IMR-90 (cell line): ENCODE data around the gene RPS24. TPM values are rescaled to one million over a fixed set of nuclear protein-coding genes. Genes with fewer than 3 reads are reported as not detected.

Source experiments
- ATAC-seq: fragments of 200-7000 bp; cut with Tn5 transposase; 2 replicates; pipeline ENCODE4 v1.9.1; 2020; ENCODE audit warnings: low read depth, mild to moderate bottlenecking, moderate library complexity
- Bru-seq: library from RNA; stranded (reverse); fragments of 400-500 nt; gene quantifications from one replicate; lab custom pipeline; 2021; lab: Mats Ljungman, UMichigan
- BruChase-seq, 2 experiments: library from RNA; stranded (reverse); fragments of 400-500 nt; gene quantifications; one replicate each; lab custom pipeline; 2021; lab: Mats Ljungman, UMichigan
- BruUV-seq: library from RNA; stranded (reverse); fragments of 400-500 nt; replicated peaks from 2 replicates; lab custom pipeline; 2021; lab: Mats Ljungman, UMichigan
- CTCF ChIA-PET: fragments of 300-600 bp; formaldehyde crosslinking; extraction: SDS; loops from one replicate; lab custom pipeline; 2021; ENCODE audit warnings: antibody characterized with exemption; lab: Yijun Ruan, JAX
- POLR2A ChIA-PET: fragments of 300-600 bp; sonication (Branson Sonifier 250); formaldehyde crosslinking; loops from one replicate; lab custom pipeline; 2022; ENCODE audit warnings: antibody characterized with exemption; ENCODE audit not compliant: unreplicated experiment; lab: Charles Lee
- DNase-seq: peaks from one replicate; pipeline ENCODE4 v3.0.0; 2013
- H2AFZ ChIP-seq: replicated peaks from 2 replicates; pipeline ENCODE3; 2013; ENCODE audit warnings: low read length, mild to moderate bottlenecking; ENCODE audit not compliant: poor library complexity
- H2AK5ac ChIP-seq: 2 replicates; pipeline ENCODE4 v1.6.1; 2013; ENCODE audit warnings: low read depth, low read length, inconsistent platforms
- H2AK9ac ChIP-seq: replicated peaks from 2 replicates; pipeline ENCODE3; 2013; ENCODE audit warnings: mild to moderate bottlenecking, low read depth, low read length, moderate library complexity; ENCODE audit not compliant: poor library complexity
- H2BK120ac ChIP-seq: 2 replicates; pipeline ENCODE4 v1.6.1; 2013; ENCODE audit warnings: low read depth, low read length, inconsistent platforms
- H2BK15ac ChIP-seq: 3 replicates; pipeline ENCODE4 v1.6.1; 2013; ENCODE audit warnings: low read depth, low read length, inconsistent platforms
- H2BK20ac ChIP-seq: 2 replicates; pipeline ENCODE4 v1.6.1; 2013; ENCODE audit warnings: low read depth, mild to moderate bottlenecking, inconsistent platforms, low read length, moderate library complexity
- H2BK5ac ChIP-seq: 2 replicates; pipeline ENCODE4 v1.6.1; 2013; ENCODE audit warnings: mild to moderate bottlenecking, low read depth, low read length, inconsistent platforms; ENCODE audit not compliant: poor library complexity, severe bottlenecking
- H3K14ac ChIP-seq: replicated peaks from 2 replicates; pipeline ENCODE4 v1.6.1; 2013; ENCODE audit warnings: low read depth, low read length, inconsistent platforms
- H3K18ac ChIP-seq: 2 replicates; pipeline ENCODE4 v1.6.1; 2013; ENCODE audit warnings: low read depth, low read length, control low read depth
- H3K23ac ChIP-seq: 2 replicates; pipeline ENCODE4 v1.6.1; 2013; ENCODE audit warnings: low read depth, low read length, inconsistent platforms
- H3K27ac ChIP-seq: 2 replicates; pipeline ENCODE4 v1.5.1; 2013; ENCODE audit warnings: mild to moderate bottlenecking, control low read depth, low read length; ENCODE audit not compliant: insufficient read depth
- H3K27me3 ChIP-seq: 2 replicates; pipeline ENCODE4 v1.6.1; 2013; ENCODE audit warnings: low read length; ENCODE audit not compliant: control insufficient read depth, insufficient read depth
- H3K36me3 ChIP-seq: 2 replicates; pipeline ENCODE4 v1.6.1; 2013; ENCODE audit warnings: low read length, mixed read lengths; ENCODE audit not compliant: control insufficient read depth, insufficient read depth
- H3K4ac ChIP-seq: 2 replicates; pipeline ENCODE4 v1.6.1; 2013; ENCODE audit warnings: low read depth, low read length, inconsistent platforms
- H3K4me1 ChIP-seq: 2 replicates; pipeline ENCODE4 v1.6.1; 2013; ENCODE audit warnings: low read length, mixed read lengths; ENCODE audit not compliant: control insufficient read depth, insufficient read depth
- H3K4me2 ChIP-seq: 2 replicates; pipeline ENCODE4 v1.6.1; 2013; ENCODE audit warnings: low read depth, mild to moderate bottlenecking, control low read depth, low read length, moderate library complexity
- H3K4me3 ChIP-seq: 2 replicates; pipeline ENCODE4 v1.5.1; 2013; ENCODE audit warnings: low read depth, mild to moderate bottlenecking, control low read depth, low read length, moderate library complexity; ENCODE audit not compliant: insufficient read depth
- H3K56ac ChIP-seq: 2 replicates; pipeline ENCODE4 v1.6.1; 2013; ENCODE audit warnings: low read length, inconsistent platforms; ENCODE audit not compliant: insufficient read depth; ENCODE audit errors: extremely low read depth
- H3K79me1 ChIP-seq, 2 experiments: 2 replicates each; pipeline ENCODE4 v1.6.1; 2013; ENCODE audit warnings: low read length in 2 of 2, inconsistent platforms in 1 of 2, low read depth in 1 of 2
- H3K9ac ChIP-seq: 2 replicates; pipeline ENCODE4 v1.6.1; 2013; ENCODE audit warnings: low read depth, low read length, control low read depth
- H3K9me1 ChIP-seq: 2 replicates; pipeline ENCODE4 v1.6.1; 2013; ENCODE audit warnings: low read length, inconsistent platforms; ENCODE audit not compliant: insufficient read depth
- H3K9me3 ChIP-seq: 2 replicates; pipeline ENCODE4 v1.6.1; 2013; ENCODE audit warnings: low read length; ENCODE audit not compliant: control insufficient read depth, insufficient read depth
- H4K20me1 ChIP-seq: 2 replicates; pipeline ENCODE4 v1.6.1; 2013; ENCODE audit warnings: low read length, inconsistent platforms; ENCODE audit not compliant: insufficient read depth
- H4K5ac ChIP-seq: 2 replicates; pipeline ENCODE4 v1.6.1; 2013; ENCODE audit warnings: mild to moderate bottlenecking, low read depth, low read length, control low read depth
- H4K8ac ChIP-seq, 2 experiments: 2 replicates each; pipeline ENCODE4 v1.6.1; 2013; ENCODE audit warnings: low read depth in 2 of 2, low read length in 2 of 2, control low read depth in 1 of 2, inconsistent platforms in 1 of 2
- H4K91ac ChIP-seq: 2 replicates; pipeline ENCODE4 v1.6.1; 2013; ENCODE audit warnings: low read depth, low read length, inconsistent platforms; ENCODE audit not compliant: insufficient read depth
- BHLHE40 ChIP-seq: fragments of 150-350 bp; IDR thresholded peaks from 2 replicates; pipeline ENCODE4 v1.6.1; 2016; ENCODE audit warnings: mild to moderate bottlenecking, low read depth, low read length
- CEBPB ChIP-seq: IDR thresholded peaks from 2 replicates; pipeline ENCODE4 v1.6.1; 2012; ENCODE audit warnings: low read depth, low read length, improper control_type of control experiment
- CHD1 ChIP-seq: IDR thresholded peaks from 2 replicates; pipeline ENCODE4 v1.6.1; 2012; ENCODE audit warnings: low read depth, low read length, improper control_type of control experiment
- FOS ChIP-seq: fragments of 150-350 bp; IDR thresholded peaks from 2 replicates; pipeline ENCODE4 v1.6.1; 2016; ENCODE audit warnings: low read depth, low read length
- MAFK ChIP-seq: IDR thresholded peaks from 2 replicates; pipeline ENCODE4 v1.6.1; 2012; ENCODE audit warnings: low read depth, low read length, improper control_type of control experiment
- MAZ ChIP-seq: IDR thresholded peaks from 2 replicates; pipeline ENCODE4 v1.6.1; 2012; ENCODE audit warnings: low read depth, mild to moderate bottlenecking, low read length, improper control_type of control experiment, moderate library complexity, borderline replicate concordance
- NFE2L2 ChIP-seq: fragments of 150-350 bp; IDR thresholded peaks from 2 replicates; pipeline ENCODE4 v1.6.1; 2016; ENCODE audit warnings: low read depth, mild to moderate bottlenecking, low read length
- POLR2A ChIP-seq: IDR thresholded peaks from 2 replicates; pipeline ENCODE4 v1.6.1; 2012; ENCODE audit warnings: mild to moderate bottlenecking, low read depth, low read length
- RAD21 ChIP-seq: IDR thresholded peaks from 2 replicates; pipeline ENCODE4 v1.6.1; 2012; ENCODE audit warnings: low read length, improper control_type of control experiment
- RCOR1 ChIP-seq: IDR thresholded peaks from 2 replicates; pipeline ENCODE4 v1.6.1; 2012; ENCODE audit warnings: mild to moderate bottlenecking, low read length, improper control_type of control experiment; ENCODE audit not compliant: insufficient replicate concordance
- RFX5 ChIP-seq: IDR thresholded peaks from 2 replicates; pipeline ENCODE4 v1.8.0; 2012; ENCODE audit warnings: low read depth, mild to moderate bottlenecking, low read length, moderate library complexity
- WGBS, 2 experiments: methylation state at CpG; one replicate each; pipeline versions ENCODE4 v1.1.5 to v1.1.7; 2013; ENCODE audit warnings: missing lambda C conversion rate in 2 of 2; ENCODE audit not compliant: insufficient read length in 1 of 2; ENCODE audit errors: extremely low coverage in 2 of 2; 5-methylcytosine and 5-hydroxymethylcytosine counted together
- dilution Hi-C: fragments of 300-500 bp; cut with HindIII; formaldehyde crosslinking; loops from one replicate; pipeline ENCODE4 v1.14.3; 2018; ENCODE audit warnings: low sequenced_read_pairs; ENCODE audit not compliant: unreplicated experiment
- in situ Hi-C: fragments of 300-500 bp; cut with MboI; formaldehyde crosslinking; loops from 3 replicates; pipeline ENCODE4 v1.14.3; 2019; ENCODE audit warnings: low sequenced_read_pairs, inconsistent platforms, mixed read lengths
- intact Hi-C: fragments of 100-400 bp; cut with micrococcal nuclease; formaldehyde crosslinking; loops from 2 replicates; pipeline ENCODE4 v1.10.0; 2022
- long read RNA-seq: library from polyadenylated mRNA; unstranded; transcript quantifications from one replicate; pipeline ENCODE4 v2.0.0, GENCODE V29; 2021; ENCODE audit not compliant: unreplicated experiment
- polyA plus RNA-seq, 3 experiments: library from polyadenylated mRNA; depleted of rRNA; stranded (reverse); fragments of >200 nt; gene quantifications; 2 replicates each; pipeline ENCODE4 v1.2.3, GENCODE V29; 2012; ENCODE audit warnings: low replicate concordance in 1 of 3
- total RNA-seq: library from RNA; depleted of rRNA; stranded (reverse); fragments of >200 nt; gene quantifications from 2 replicates; pipeline ENCODE4 v1.2.3, GENCODE V29; 2012; rRNA removed
- TF ChIP-seq, protein P1 (sequence below): conservative IDR thresholded peaks from 2 replicates; pipeline ENCODE4 v1.5.1; 2012; ENCODE audit warnings: mild to moderate bottlenecking, low read depth, low read length, improper control_type of control experiment
- TF ChIP-seq, protein P2 (sequence below): fragments of 150-350 bp; IDR thresholded peaks from 2 replicates; pipeline ENCODE4 v1.6.1; 2017; ENCODE audit warnings: mild to moderate bottlenecking, antibody characterized with exemption, low read length, low read depth

The RPS24 gene
- total RNA-seq (1,664 and 2,173 TPM in 2 replicates), polyA plus RNA-seq (2012; rRNA removed) (4,072 and 4,721 TPM in 2 replicates), Bru-seq, nascent RNA (percentile 94 among the genes with signal in this experiment), BruChase-seq, experiment 1, labeled RNA remaining after a 6-hour chase (percentile 90 among the genes with signal in this experiment), BruChase-seq, experiment 2, labeled RNA remaining after a 2-hour chase (percentile 93 among the genes with signal in this experiment)
- 634 and 883 TPM in 2 replicates for polyA plus RNA-seq (2012; cell fraction: cytosol; rRNA removed)
- 92.6 and 891 TPM in 2 replicates for polyA plus RNA-seq (2012; cell fraction: nucleus; rRNA removed; ENCODE audit: low replicate concordance)
- long read RNA-seq, transcript RPS24-214 (5 exons, 634 nt) = major isoform, 38 of 128 reads
- long read RNA-seq, partial matches to known transcripts = 84 of 128 reads
- long read RNA-seq, other reads (novel, unspliced or antisense) = 1 of 128 reads

DNA sequence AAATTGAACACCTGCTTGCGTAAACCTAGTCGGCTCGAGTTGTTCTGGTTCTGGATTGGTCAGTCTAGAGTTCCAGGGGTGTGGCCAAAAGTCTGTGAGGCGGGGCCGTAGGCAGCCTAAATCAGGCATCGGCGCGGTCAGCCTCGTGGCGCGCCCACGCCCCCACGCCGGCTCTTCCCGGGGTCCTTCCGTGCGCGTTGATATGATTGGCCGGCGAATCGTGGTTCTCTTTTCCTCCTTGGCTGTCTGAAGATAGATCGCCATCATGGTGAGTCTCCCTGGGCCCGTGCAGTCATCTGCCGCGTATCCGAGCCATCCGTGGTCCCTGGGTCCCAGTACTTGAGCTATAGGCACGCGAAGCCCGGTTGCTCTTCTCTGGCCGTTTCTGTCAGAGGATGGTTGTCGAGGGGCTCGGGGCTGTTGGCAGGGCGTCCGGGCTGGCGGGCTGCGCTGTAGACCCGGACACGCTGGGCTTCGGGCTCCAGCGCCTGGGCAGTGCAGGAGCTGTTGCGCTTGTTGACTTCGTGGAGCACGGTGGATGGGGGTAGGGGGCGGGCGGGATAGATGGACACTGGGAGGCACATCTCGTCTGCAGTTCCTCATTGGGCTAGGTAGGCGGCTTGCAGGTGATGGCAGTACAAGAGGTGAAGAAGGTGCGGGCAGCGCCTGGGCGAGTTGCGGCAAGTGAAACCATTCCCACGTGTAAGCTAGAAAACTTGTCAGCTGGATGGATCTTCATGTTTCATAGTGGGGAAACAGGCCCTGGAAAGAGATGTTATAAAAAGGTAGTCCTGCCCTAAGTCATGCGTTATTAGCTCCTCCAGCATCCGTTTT lies at the start of gene RPS24:
TSS of gene RPS24 (plus strand) at position 227 of the 834 bp plus-strand sequence. CDS start at position 266, 39 bp downstream.
- Histone ChIP-seq H3K4ac (peak within 1 kb of the TSS; percentile 82), H4K91ac (peak within 1 kb of the TSS; percentile 75)
- TF ChIP-seq CEBPB (peak; percentile 91), RAD21 (no peak), CHD1 (peak; percentile 88; the same call in 1 of the 2 replicates), FOS (no peak), BHLHE40 (no peak), MAZ (peak; percentile 69; the same call in 1 of the 2 replicates), RFX5 (no peak), POLR2A (peak; percentile 99), NFE2L2 (no peak), MAFK (no peak), RCOR1 (no peak)
- TF ChIP-seq, protein P1, sequence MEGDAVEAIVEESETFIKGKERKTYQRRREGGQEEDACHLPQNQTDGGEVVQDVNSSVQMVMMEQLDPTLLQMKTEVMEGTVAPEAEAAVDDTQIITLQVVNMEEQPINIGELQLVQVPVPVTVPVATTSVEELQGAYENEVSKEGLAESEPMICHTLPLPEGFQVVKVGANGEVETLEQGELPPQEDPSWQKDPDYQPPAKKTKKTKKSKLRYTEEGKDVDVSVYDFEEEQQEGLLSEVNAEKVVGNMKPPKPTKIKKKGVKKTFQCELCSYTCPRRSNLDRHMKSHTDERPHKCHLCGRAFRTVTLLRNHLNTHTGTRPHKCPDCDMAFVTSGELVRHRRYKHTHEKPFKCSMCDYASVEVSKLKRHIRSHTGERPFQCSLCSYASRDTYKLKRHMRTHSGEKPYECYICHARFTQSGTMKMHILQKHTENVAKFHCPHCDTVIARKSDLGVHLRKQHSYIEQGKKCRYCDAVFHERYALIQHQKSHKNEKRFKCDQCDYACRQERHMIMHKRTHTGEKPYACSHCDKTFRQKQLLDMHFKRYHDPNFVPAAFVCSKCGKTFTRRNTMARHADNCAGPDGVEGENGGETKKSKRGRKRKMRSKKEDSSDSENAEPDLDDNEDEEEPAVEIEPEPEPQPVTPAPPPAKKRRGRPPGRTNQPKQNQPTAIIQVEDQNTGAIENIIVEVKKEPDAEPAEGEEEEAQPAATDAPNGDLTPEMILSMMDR = no peak
- TF ChIP-seq, protein P2, sequence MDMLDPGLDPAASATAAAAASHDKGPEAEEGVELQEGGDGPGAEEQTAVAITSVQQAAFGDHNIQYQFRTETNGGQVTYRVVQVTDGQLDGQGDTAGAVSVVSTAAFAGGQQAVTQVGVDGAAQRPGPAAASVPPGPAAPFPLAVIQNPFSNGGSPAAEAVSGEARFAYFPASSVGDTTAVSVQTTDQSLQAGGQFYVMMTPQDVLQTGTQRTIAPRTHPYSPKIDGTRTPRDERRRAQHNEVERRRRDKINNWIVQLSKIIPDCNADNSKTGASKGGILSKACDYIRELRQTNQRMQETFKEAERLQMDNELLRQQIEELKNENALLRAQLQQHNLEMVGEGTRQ = peak; percentile 40; the same call in 1 of the 2 replicates

More for the DNA sequence above, at the start of gene RPS24:
- peaks cover 44% of the 10 kb centered on the region for H4K20me1 ChIP-seq
- H3K9ac ChIP-seq = peak within 1 kb of the TSS; percentile 92
- H3K27me3 ChIP-seq = no peaks in the 10 kb centered on the region
- intact Hi-C loops = no loop called here
- BruUV-seq = no TSS peak
- peak within 1 kb of the TSS; percentile 70 to 88 for H4K8ac ChIP-seq
- ChIA-PET POLR2A (interaction anchor here (0.6 kb wide), 1 partner anchor 159 kb away, joined by 4 read pairs; no protein-coding TSS in a partner anchor), CTCF (interaction anchor here (0.6 to 1.0 kb wide), 2 partner anchors 9 to 77 kb away, joined by 4 to 5 read pairs; no protein-coding TSS in a partner anchor)
- ATAC-seq = peak; percentile 95
- H3K9me1 ChIP-seq = peaks cover 11% of the 10 kb centered on the region
- peak within 1 kb of the TSS; percentile 90 for H2BK5ac ChIP-seq
- in situ Hi-C loops = no loop called here
- peak within 1 kb of the TSS; percentile 86 for H3K14ac ChIP-seq
- peak within 1 kb of the TSS; percentile 51 for H3K23ac ChIP-seq
- peaks cover 32% of the 10 kb centered on the region for H3K36me3 ChIP-seq
- H3K56ac ChIP-seq = peak within 1 kb of the TSS; percentile 75
- H4K5ac ChIP-seq = peak within 1 kb of the TSS; percentile 56
- DNase-seq = peak; percentile 98
- peak within 1 kb of the TSS; percentile 90 for H2AFZ ChIP-seq
- H2AK5ac ChIP-seq = peak within 1 kb of the TSS; percentile 96
- dilution Hi-C loops = no loop called here
- H2BK15ac ChIP-seq = no peak within 1 kb of the TSS
- H3K27ac ChIP-seq = peak within 1 kb of the TSS; percentile 88
- 0% methylated on average over 24 of the region's 55 CpGs; no CpG with 5 or more reads in 1 of the 2 experiments for WGBS, 2 experiments
- no peak within 1 kb of the TSS for H2BK20ac ChIP-seq
- H3K4me2 ChIP-seq = peak within 1 kb of the TSS; percentile 92
- H3K4me3 ChIP-seq = peak within 1 kb of the TSS; percentile 69
- peak within 1 kb of the TSS; percentile 64; the same call in 1 of the 2 replicates for H3K18ac ChIP-seq
- H3K9me3 ChIP-seq = no peaks in the 10 kb centered on the region
- H3K79me1 ChIP-seq = peaks cover 20 to 50% of the 10 kb centered on the region in 2 experiments
- H2BK120ac ChIP-seq = no peak within 1 kb of the TSS
- peak within 1 kb of the TSS; percentile 93 for H2AK9ac ChIP-seq
- peaks cover 2% of the 10 kb centered on the region; the same call in 1 of the 2 replicates for H3K4me1 ChIP-seq
